IMR-90 (cell line): ENCODE measurements around the gene LUC7L. TPM values are rescaled to one million over a fixed set of nuclear protein-coding genes. Genes with fewer than 3 reads are reported as not detected.

Experiments
- ATAC-seq: fragments of 200-7000 bp; cut with Tn5 transposase; 2 replicates; pipeline ENCODE4 v1.9.1; 2020; ENCODE audit warnings: low read depth, mild to moderate bottlenecking, moderate library complexity
- BruUV-seq: library from RNA; stranded (reverse); fragments of 400-500 nt; replicated peaks from 2 replicates; lab custom pipeline; 2021; lab: Mats Ljungman, UMichigan
- CTCF ChIA-PET: fragments of 300-600 bp; formaldehyde crosslinking; extraction: SDS; loops from one replicate; lab custom pipeline; 2021; ENCODE audit warnings: antibody characterized with exemption; lab: Yijun Ruan, JAX
- POLR2A ChIA-PET: fragments of 300-600 bp; sonication (Branson Sonifier 250); formaldehyde crosslinking; loops from one replicate; lab custom pipeline; 2022; ENCODE audit warnings: antibody characterized with exemption; ENCODE audit not compliant: unreplicated experiment; lab: Charles Lee
- DNase-seq: peaks from one replicate; pipeline ENCODE4 v3.0.0; 2013
- H2AFZ ChIP-seq: replicated peaks from 2 replicates; pipeline ENCODE3; 2013; ENCODE audit warnings: low read length, mild to moderate bottlenecking; ENCODE audit not compliant: poor library complexity
- H2AK5ac ChIP-seq: 2 replicates; pipeline ENCODE4 v1.6.1; 2013; ENCODE audit warnings: low read depth, low read length, inconsistent platforms
- H2AK9ac ChIP-seq: replicated peaks from 2 replicates; pipeline ENCODE3; 2013; ENCODE audit warnings: mild to moderate bottlenecking, low read depth, low read length, moderate library complexity; ENCODE audit not compliant: poor library complexity
- H2BK120ac ChIP-seq: 2 replicates; pipeline ENCODE4 v1.6.1; 2013; ENCODE audit warnings: low read depth, low read length, inconsistent platforms
- H2BK15ac ChIP-seq: 3 replicates; pipeline ENCODE4 v1.6.1; 2013; ENCODE audit warnings: low read depth, low read length, inconsistent platforms
- H2BK20ac ChIP-seq: 2 replicates; pipeline ENCODE4 v1.6.1; 2013; ENCODE audit warnings: low read depth, mild to moderate bottlenecking, inconsistent platforms, low read length, moderate library complexity
- H2BK5ac ChIP-seq: 2 replicates; pipeline ENCODE4 v1.6.1; 2013; ENCODE audit warnings: mild to moderate bottlenecking, low read depth, low read length, inconsistent platforms; ENCODE audit not compliant: poor library complexity, severe bottlenecking
- H3K14ac ChIP-seq: replicated peaks from 2 replicates; pipeline ENCODE4 v1.6.1; 2013; ENCODE audit warnings: low read depth, low read length, inconsistent platforms
- H3K18ac ChIP-seq: 2 replicates; pipeline ENCODE4 v1.6.1; 2013; ENCODE audit warnings: low read depth, low read length, control low read depth
- H3K23ac ChIP-seq: 2 replicates; pipeline ENCODE4 v1.6.1; 2013; ENCODE audit warnings: low read depth, low read length, inconsistent platforms
- H3K27ac ChIP-seq: 2 replicates; pipeline ENCODE4 v1.5.1; 2013; ENCODE audit warnings: mild to moderate bottlenecking, control low read depth, low read length; ENCODE audit not compliant: insufficient read depth
- H3K27me3 ChIP-seq: 2 replicates; pipeline ENCODE4 v1.6.1; 2013; ENCODE audit warnings: low read length; ENCODE audit not compliant: control insufficient read depth, insufficient read depth
- H3K36me3 ChIP-seq: 2 replicates; pipeline ENCODE4 v1.6.1; 2013; ENCODE audit warnings: low read length, mixed read lengths; ENCODE audit not compliant: control insufficient read depth, insufficient read depth
- H3K4ac ChIP-seq: 2 replicates; pipeline ENCODE4 v1.6.1; 2013; ENCODE audit warnings: low read depth, low read length, inconsistent platforms
- H3K4me1 ChIP-seq: 2 replicates; pipeline ENCODE4 v1.6.1; 2013; ENCODE audit warnings: low read length, mixed read lengths; ENCODE audit not compliant: control insufficient read depth, insufficient read depth
- H3K4me2 ChIP-seq: 2 replicates; pipeline ENCODE4 v1.6.1; 2013; ENCODE audit warnings: low read depth, mild to moderate bottlenecking, control low read depth, low read length, moderate library complexity
- H3K4me3 ChIP-seq: 2 replicates; pipeline ENCODE4 v1.5.1; 2013; ENCODE audit warnings: low read depth, mild to moderate bottlenecking, control low read depth, low read length, moderate library complexity; ENCODE audit not compliant: insufficient read depth
- H3K56ac ChIP-seq: 2 replicates; pipeline ENCODE4 v1.6.1; 2013; ENCODE audit warnings: low read length, inconsistent platforms; ENCODE audit not compliant: insufficient read depth; ENCODE audit errors: extremely low read depth
- H3K79me1 ChIP-seq, 2 experiments: 2 replicates each; pipeline ENCODE4 v1.6.1; 2013; ENCODE audit warnings: low read length in 2 of 2, inconsistent platforms in 1 of 2, low read depth in 1 of 2
- H3K9ac ChIP-seq: 2 replicates; pipeline ENCODE4 v1.6.1; 2013; ENCODE audit warnings: low read depth, low read length, control low read depth
- H3K9me1 ChIP-seq: 2 replicates; pipeline ENCODE4 v1.6.1; 2013; ENCODE audit warnings: low read length, inconsistent platforms; ENCODE audit not compliant: insufficient read depth
- H3K9me3 ChIP-seq: 2 replicates; pipeline ENCODE4 v1.6.1; 2013; ENCODE audit warnings: low read length; ENCODE audit not compliant: control insufficient read depth, insufficient read depth
- H4K20me1 ChIP-seq: 2 replicates; pipeline ENCODE4 v1.6.1; 2013; ENCODE audit warnings: low read length, inconsistent platforms; ENCODE audit not compliant: insufficient read depth
- H4K5ac ChIP-seq: 2 replicates; pipeline ENCODE4 v1.6.1; 2013; ENCODE audit warnings: mild to moderate bottlenecking, low read depth, low read length, control low read depth
- H4K8ac ChIP-seq, 2 experiments: 2 replicates each; pipeline ENCODE4 v1.6.1; 2013; ENCODE audit warnings: low read depth in 2 of 2, low read length in 2 of 2, control low read depth in 1 of 2, inconsistent platforms in 1 of 2
- H4K91ac ChIP-seq: 2 replicates; pipeline ENCODE4 v1.6.1; 2013; ENCODE audit warnings: low read depth, low read length, inconsistent platforms; ENCODE audit not compliant: insufficient read depth
- BHLHE40 ChIP-seq: fragments of 150-350 bp; IDR thresholded peaks from 2 replicates; pipeline ENCODE4 v1.6.1; 2016; ENCODE audit warnings: mild to moderate bottlenecking, low read depth, low read length
- CEBPB ChIP-seq: IDR thresholded peaks from 2 replicates; pipeline ENCODE4 v1.6.1; 2012; ENCODE audit warnings: low read depth, low read length, improper control_type of control experiment
- CHD1 ChIP-seq: IDR thresholded peaks from 2 replicates; pipeline ENCODE4 v1.6.1; 2012; ENCODE audit warnings: low read depth, low read length, improper control_type of control experiment
- FOS ChIP-seq: fragments of 150-350 bp; IDR thresholded peaks from 2 replicates; pipeline ENCODE4 v1.6.1; 2016; ENCODE audit warnings: low read depth, low read length
- MAFK ChIP-seq: IDR thresholded peaks from 2 replicates; pipeline ENCODE4 v1.6.1; 2012; ENCODE audit warnings: low read depth, low read length, improper control_type of control experiment
- MAZ ChIP-seq: IDR thresholded peaks from 2 replicates; pipeline ENCODE4 v1.6.1; 2012; ENCODE audit warnings: low read depth, mild to moderate bottlenecking, low read length, improper control_type of control experiment, moderate library complexity, borderline replicate concordance
- MXI1 ChIP-seq: IDR thresholded peaks from 2 replicates; pipeline ENCODE4 v1.6.1; 2012; ENCODE audit warnings: low read depth, mild to moderate bottlenecking, low read length, moderate library complexity, borderline replicate concordance
- NFE2L2 ChIP-seq: fragments of 150-350 bp; IDR thresholded peaks from 2 replicates; pipeline ENCODE4 v1.6.1; 2016; ENCODE audit warnings: low read depth, mild to moderate bottlenecking, low read length
- POLR2A ChIP-seq: IDR thresholded peaks from 2 replicates; pipeline ENCODE4 v1.6.1; 2012; ENCODE audit warnings: mild to moderate bottlenecking, low read depth, low read length
- RAD21 ChIP-seq: IDR thresholded peaks from 2 replicates; pipeline ENCODE4 v1.6.1; 2012; ENCODE audit warnings: low read length, improper control_type of control experiment
- RCOR1 ChIP-seq: IDR thresholded peaks from 2 replicates; pipeline ENCODE4 v1.6.1; 2012; ENCODE audit warnings: mild to moderate bottlenecking, low read length, improper control_type of control experiment; ENCODE audit not compliant: insufficient replicate concordance
- RFX5 ChIP-seq: IDR thresholded peaks from 2 replicates; pipeline ENCODE4 v1.8.0; 2012; ENCODE audit warnings: low read depth, mild to moderate bottlenecking, low read length, moderate library complexity
- SMC3 ChIP-seq: fragments of 150-350 bp; IDR thresholded peaks from 2 replicates; pipeline ENCODE4 v1.6.1; 2016; ENCODE audit warnings: low read depth, mild to moderate bottlenecking, antibody characterized with exemption, low read length, moderate library complexity
- WGBS, 2 experiments: methylation state at CpG; one replicate each; pipeline versions ENCODE4 v1.1.5 to v1.1.7; 2013; ENCODE audit warnings: missing lambda C conversion rate in 2 of 2; ENCODE audit not compliant: insufficient read length in 1 of 2; ENCODE audit errors: extremely low coverage in 2 of 2; 5-methylcytosine and 5-hydroxymethylcytosine counted together
- dilution Hi-C: fragments of 300-500 bp; cut with HindIII; formaldehyde crosslinking; loops from one replicate; pipeline ENCODE4 v1.14.3; 2018; ENCODE audit warnings: low sequenced_read_pairs; ENCODE audit not compliant: unreplicated experiment
- in situ Hi-C: fragments of 300-500 bp; cut with MboI; formaldehyde crosslinking; loops from 3 replicates; pipeline ENCODE4 v1.14.3; 2019; ENCODE audit warnings: low sequenced_read_pairs, inconsistent platforms, mixed read lengths
- intact Hi-C: fragments of 100-400 bp; cut with micrococcal nuclease; formaldehyde crosslinking; loops from 2 replicates; pipeline ENCODE4 v1.10.0; 2022
- polyA plus RNA-seq, 3 experiments: library from polyadenylated mRNA; depleted of rRNA; stranded (reverse); fragments of >200 nt; gene quantifications; 2 replicates each; pipeline ENCODE4 v1.2.3, GENCODE V29; 2012; ENCODE audit warnings: low replicate concordance in 1 of 3
- total RNA-seq: library from RNA; depleted of rRNA; stranded (reverse); fragments of >200 nt; gene quantifications from 2 replicates; pipeline ENCODE4 v1.2.3, GENCODE V29; 2012
- TF ChIP-seq, protein P1 (sequence below): fragments of 150-350 bp; IDR thresholded peaks from 2 replicates; pipeline ENCODE4 v1.6.1; 2016; ENCODE audit warnings: low read depth, mild to moderate bottlenecking, low read length, moderate library complexity, borderline replicate concordance
- TF ChIP-seq, protein P2 (sequence below): conservative IDR thresholded peaks from 2 replicates; pipeline ENCODE4 v1.5.1; 2012; ENCODE audit warnings: mild to moderate bottlenecking, low read depth, low read length, improper control_type of control experiment
- TF ChIP-seq, protein P3 (sequence below): fragments of 150-350 bp; IDR thresholded peaks from 2 replicates; pipeline ENCODE4 v1.6.1; 2017; ENCODE audit warnings: mild to moderate bottlenecking, antibody characterized with exemption, low read length, low read depth

The LUC7L gene
- total and polyA plus RNA-seq, 2 of the 4 experiments (the other 2 are of a cell fraction) = 21.5 to 55.6 TPM

DNA sequence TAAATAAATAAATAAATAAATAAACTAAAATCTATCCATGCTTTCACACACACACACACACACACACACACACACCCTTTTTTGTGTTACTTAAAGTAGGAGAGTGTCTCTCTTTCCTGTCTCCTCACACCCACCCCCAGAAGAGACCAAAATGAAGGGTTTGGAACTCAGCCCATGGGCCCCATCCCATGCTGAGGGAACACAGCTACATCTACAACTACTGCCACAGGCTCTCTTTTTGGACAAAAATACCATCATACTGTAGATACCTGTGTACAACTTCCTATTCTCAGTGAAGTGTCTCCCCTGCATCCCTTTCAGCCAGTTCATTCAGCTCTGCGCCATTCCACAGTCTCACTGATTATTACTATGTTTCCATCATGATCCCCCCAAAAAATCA lies 58.5 kb downstream of the LUC7L start:
- Histone ChIP-seq H4K20me1 (peaks cover 6% of the 10 kb centered on the region; the same call in 1 of the 2 replicates), H2BK5ac (no peak overlapping the region), H3K9ac (no peak overlapping the region), H3K4me3 (no peak overlapping the region), H3K4ac (no peak overlapping the region), H3K27me3 (peaks cover 57% of the 10 kb centered on the region), H2BK120ac (no peak overlapping the region), H3K18ac (no peak overlapping the region), H2AFZ (no peak overlapping the region), H3K4me1 (no peaks in the 10 kb centered on the region), H3K9me3 (peaks cover 2% of the 10 kb centered on the region), H3K14ac (no peak overlapping the region), H3K56ac (no peak overlapping the region), H4K91ac (no peak overlapping the region), H3K9me1 (0 out of 2 replicates have a peak, but pooled peaks cover 4% of the 10 kb centered on the region), H3K23ac (no peak overlapping the region), H3K79me1 (no peaks in the 10 kb centered on the region), H4K8ac (no peak overlapping the region), H3K36me3 (no peaks in the 10 kb centered on the region), H2BK20ac (no peak overlapping the region), H3K27ac (no peak overlapping the region), H4K5ac (no peak overlapping the region), H2BK15ac (no peak overlapping the region), H2AK5ac (no peak overlapping the region), H3K4me2 (no peak overlapping the region), H2AK9ac (no peak overlapping the region)
- ChIA-PET CTCF (no interaction called here), POLR2A (no interaction called here)
- no TSS peak for BruUV-seq
- ATAC-seq (no peak), DNase-seq (no peak)
- no CpG with 5 or more reads among the region's 1 CpG for WGBS, 2 experiments
- TF ChIP-seq, protein P1, sequence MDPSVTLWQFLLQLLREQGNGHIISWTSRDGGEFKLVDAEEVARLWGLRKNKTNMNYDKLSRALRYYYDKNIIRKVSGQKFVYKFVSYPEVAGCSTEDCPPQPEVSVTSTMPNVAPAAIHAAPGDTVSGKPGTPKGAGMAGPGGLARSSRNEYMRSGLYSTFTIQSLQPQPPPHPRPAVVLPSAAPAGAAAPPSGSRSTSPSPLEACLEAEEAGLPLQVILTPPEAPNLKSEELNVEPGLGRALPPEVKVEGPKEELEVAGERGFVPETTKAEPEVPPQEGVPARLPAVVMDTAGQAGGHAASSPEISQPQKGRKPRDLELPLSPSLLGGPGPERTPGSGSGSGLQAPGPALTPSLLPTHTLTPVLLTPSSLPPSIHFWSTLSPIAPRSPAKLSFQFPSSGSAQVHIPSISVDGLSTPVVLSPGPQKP = no peak
- TF ChIP-seq RAD21 (no peak), CHD1 (no peak), SMC3 (no peak), BHLHE40 (no peak), MAFK (no peak), RFX5 (no peak), RCOR1 (no peak), CEBPB (no peak), FOS (no peak), POLR2A (no peak), MXI1 (no peak), MAZ (no peak), NFE2L2 (no peak)
- TF ChIP-seq, protein P2, sequence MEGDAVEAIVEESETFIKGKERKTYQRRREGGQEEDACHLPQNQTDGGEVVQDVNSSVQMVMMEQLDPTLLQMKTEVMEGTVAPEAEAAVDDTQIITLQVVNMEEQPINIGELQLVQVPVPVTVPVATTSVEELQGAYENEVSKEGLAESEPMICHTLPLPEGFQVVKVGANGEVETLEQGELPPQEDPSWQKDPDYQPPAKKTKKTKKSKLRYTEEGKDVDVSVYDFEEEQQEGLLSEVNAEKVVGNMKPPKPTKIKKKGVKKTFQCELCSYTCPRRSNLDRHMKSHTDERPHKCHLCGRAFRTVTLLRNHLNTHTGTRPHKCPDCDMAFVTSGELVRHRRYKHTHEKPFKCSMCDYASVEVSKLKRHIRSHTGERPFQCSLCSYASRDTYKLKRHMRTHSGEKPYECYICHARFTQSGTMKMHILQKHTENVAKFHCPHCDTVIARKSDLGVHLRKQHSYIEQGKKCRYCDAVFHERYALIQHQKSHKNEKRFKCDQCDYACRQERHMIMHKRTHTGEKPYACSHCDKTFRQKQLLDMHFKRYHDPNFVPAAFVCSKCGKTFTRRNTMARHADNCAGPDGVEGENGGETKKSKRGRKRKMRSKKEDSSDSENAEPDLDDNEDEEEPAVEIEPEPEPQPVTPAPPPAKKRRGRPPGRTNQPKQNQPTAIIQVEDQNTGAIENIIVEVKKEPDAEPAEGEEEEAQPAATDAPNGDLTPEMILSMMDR = no peak
- TF ChIP-seq, protein P3, sequence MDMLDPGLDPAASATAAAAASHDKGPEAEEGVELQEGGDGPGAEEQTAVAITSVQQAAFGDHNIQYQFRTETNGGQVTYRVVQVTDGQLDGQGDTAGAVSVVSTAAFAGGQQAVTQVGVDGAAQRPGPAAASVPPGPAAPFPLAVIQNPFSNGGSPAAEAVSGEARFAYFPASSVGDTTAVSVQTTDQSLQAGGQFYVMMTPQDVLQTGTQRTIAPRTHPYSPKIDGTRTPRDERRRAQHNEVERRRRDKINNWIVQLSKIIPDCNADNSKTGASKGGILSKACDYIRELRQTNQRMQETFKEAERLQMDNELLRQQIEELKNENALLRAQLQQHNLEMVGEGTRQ = no peak
- dilution Hi-C loops (no loop called here), intact Hi-C loops (no loop called here), in situ Hi-C loops (no loop called here)
